Fibroblast of lung (primary cell): ENCODE results near the gene ACO1. TPM values are rescaled to one million over a fixed set of nuclear protein-coding genes. Genes with fewer than 3 reads are reported as not detected.
A peak's percentile ranks its signal among the peaks of the same experiment; 100 is the strongest.

ENCODE experiments used
- DNase-seq, 2 donors: peaks; one replicate each; pipeline versions ENCODE4 v3.0.0 to v3.0.0-alpha.2; 2010; ENCODE audit warnings: low read depth in 2 of 2
- H2AFZ ChIP-seq: 2 replicates; pipeline ENCODE4 v1.5.1; 2012; ENCODE audit warnings: low read length, control low read depth, inconsistent platforms
- H3K27ac ChIP-seq: 2 replicates; pipeline ENCODE4 v1.5.1; 2011; ENCODE audit warnings: low read length, control low read depth; ENCODE audit not compliant: insufficient read depth
- H3K27me3 ChIP-seq: 2 replicates; pipeline ENCODE4 v1.5.1; 2011; ENCODE audit warnings: mild to moderate bottlenecking, low read length; ENCODE audit not compliant: control insufficient read depth, insufficient read depth
- H3K36me3 ChIP-seq: 2 replicates; pipeline ENCODE4 v1.5.1; 2011; ENCODE audit warnings: low read length; ENCODE audit not compliant: control insufficient read depth, insufficient read depth
- H3K4me1 ChIP-seq: 2 replicates; pipeline ENCODE4 v1.5.1; 2011; ENCODE audit warnings: low read length; ENCODE audit not compliant: control insufficient read depth, insufficient read depth; ENCODE audit errors: extremely low read depth
- H3K4me2 ChIP-seq: 2 replicates; pipeline ENCODE4 v1.5.1; 2011; ENCODE audit warnings: low read length, control low read depth; ENCODE audit not compliant: insufficient read depth; ENCODE audit errors: extremely low read depth
- H3K4me3 ChIP-seq, 4 experiments: fragments of 200-600 bp in 1 of 4; sonication (generic) in 1 of 4; replicated peaks in 1 of 4; 2 replicates each; pipeline ENCODE4 v1.5.1; 2011 to 2016; ENCODE audit warnings: low read length in 4 of 4, low read depth in 3 of 4, mild to moderate bottlenecking in 3 of 4, control low read depth in 2 of 4, inconsistent platforms in 1 of 4, mixed read lengths in 1 of 4; ENCODE audit not compliant: insufficient read depth in 1 of 4; ENCODE audit errors: control extremely low read depth in 1 of 4
- H3K79me2 ChIP-seq: 2 replicates; pipeline ENCODE4 v1.5.1; 2012; ENCODE audit warnings: mild to moderate bottlenecking, low read length, inconsistent platforms; ENCODE audit not compliant: control insufficient read depth, insufficient read depth
- H3K9ac ChIP-seq: 2 replicates; pipeline ENCODE4 v1.5.1; 2011; ENCODE audit warnings: mild to moderate bottlenecking, low read length, control low read depth; ENCODE audit not compliant: insufficient read depth
- H3K9me3 ChIP-seq: 2 replicates; pipeline ENCODE4 v1.5.1; 2012; ENCODE audit warnings: low read depth, low read length; ENCODE audit not compliant: control insufficient read depth, insufficient read depth
- H4K20me1 ChIP-seq: 2 replicates; pipeline ENCODE4 v1.5.1; 2011; ENCODE audit warnings: low read length; ENCODE audit not compliant: control insufficient read depth, insufficient read depth; ENCODE audit errors: extremely low read depth
- EZH2 ChIP-seq: IDR thresholded peaks from 2 replicates; pipeline ENCODE4 v1.5.1; 2012; ENCODE audit warnings: low read length, control low read depth, mild to moderate bottlenecking; ENCODE audit errors: missing control alignments
- polyA plus RNA-seq, 2 donors: library from polyadenylated mRNA; depleted of rRNA in 1 of 2; stranded (reverse) in 1 of 2; unstranded in 1 of 2; fragments of >200 nt; gene quantifications; 2 replicates each; pipeline ENCODE4 v1.2.1, GENCODE V29; 2011 to 2012; ENCODE audit warnings: missing spikeins in 1 of 2
- total RNA-seq: library from RNA; depleted of rRNA; stranded (reverse); fragments of >200 nt; gene quantifications from 2 replicates; pipeline ENCODE4 v1.2.1, GENCODE V29; 2014
- TF ChIP-seq, protein P1 (sequence below), 2 donors: IDR thresholded peaks in 1 of 2; conservative IDR thresholded peaks in 1 of 2; 1 replicate in 1 of 2; 2 replicates in 1 of 2; pipeline ENCODE4 v1.5.1; 2011 to 2012; ENCODE audit warnings: low read length in 2 of 2, control low read depth in 1 of 2, inconsistent platforms in 1 of 2, low read depth in 1 of 2, mild to moderate bottlenecking in 1 of 2

The ACO1 gene
- total and polyA plus RNA-seq, 2 donors (not counting 1 experiment from before 2014, with no cell fraction given), result 77.8 to 158 TPM

DNA sequence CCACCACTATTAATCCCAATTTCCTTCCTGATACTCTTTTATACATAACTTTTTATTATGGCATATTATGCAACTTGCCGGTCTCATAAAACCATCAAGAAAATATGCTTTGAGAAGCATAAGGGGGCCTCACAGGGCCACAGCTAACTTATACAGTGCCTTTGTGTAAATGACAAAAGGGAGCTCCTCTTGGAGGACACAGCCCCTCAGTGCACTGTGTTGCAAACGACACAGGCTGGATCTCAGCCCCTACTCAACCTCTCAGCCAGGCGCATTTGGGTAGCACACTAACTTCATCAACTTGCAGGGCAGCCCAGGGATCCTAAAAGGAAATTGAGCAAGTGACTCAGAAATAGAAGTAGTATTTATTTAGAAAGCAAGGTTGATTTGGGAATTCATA is 106.2 kb downstream of the ACO1 start:
- H2AFZ ChIP-seq, result no peak overlapping the region
- no peaks in the 10 kb centered on the region for H3K27me3 ChIP-seq
- H3K4me3 ChIP-seq, result no peak overlapping the region
- H3K79me2 ChIP-seq, result no peaks in the 10 kb centered on the region
- H3K9me3 ChIP-seq, result no peaks in the 10 kb centered on the region
- no peaks in the 10 kb centered on the region for H4K20me1 ChIP-seq
- no peak for DNase-seq
- H3K36me3 ChIP-seq, result peaks cover 2% of the 10 kb centered on the region
- H3K4me2 ChIP-seq, result no peak overlapping the region
- no peak overlapping the region for H3K27ac ChIP-seq
- H3K4me1 ChIP-seq, result peaks cover 4% of the 10 kb centered on the region
- no peak for TF ChIP-seq EZH2
- TF ChIP-seq, protein P1, sequence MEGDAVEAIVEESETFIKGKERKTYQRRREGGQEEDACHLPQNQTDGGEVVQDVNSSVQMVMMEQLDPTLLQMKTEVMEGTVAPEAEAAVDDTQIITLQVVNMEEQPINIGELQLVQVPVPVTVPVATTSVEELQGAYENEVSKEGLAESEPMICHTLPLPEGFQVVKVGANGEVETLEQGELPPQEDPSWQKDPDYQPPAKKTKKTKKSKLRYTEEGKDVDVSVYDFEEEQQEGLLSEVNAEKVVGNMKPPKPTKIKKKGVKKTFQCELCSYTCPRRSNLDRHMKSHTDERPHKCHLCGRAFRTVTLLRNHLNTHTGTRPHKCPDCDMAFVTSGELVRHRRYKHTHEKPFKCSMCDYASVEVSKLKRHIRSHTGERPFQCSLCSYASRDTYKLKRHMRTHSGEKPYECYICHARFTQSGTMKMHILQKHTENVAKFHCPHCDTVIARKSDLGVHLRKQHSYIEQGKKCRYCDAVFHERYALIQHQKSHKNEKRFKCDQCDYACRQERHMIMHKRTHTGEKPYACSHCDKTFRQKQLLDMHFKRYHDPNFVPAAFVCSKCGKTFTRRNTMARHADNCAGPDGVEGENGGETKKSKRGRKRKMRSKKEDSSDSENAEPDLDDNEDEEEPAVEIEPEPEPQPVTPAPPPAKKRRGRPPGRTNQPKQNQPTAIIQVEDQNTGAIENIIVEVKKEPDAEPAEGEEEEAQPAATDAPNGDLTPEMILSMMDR (conservative IDR thresholded peaks at IDR 0.05 in 1 of 2, IDR thresholded peaks at IDR 0.05 in 1 of 2; ENCODE audit: low read depth in 1 of 2, low read length in 2 of 2), result no peak
- H3K9ac ChIP-seq, result no peak overlapping the region

- no peak for TF ChIP-seq EZH2
- TF ChIP-seq, protein P1 (conservative IDR thresholded peaks at IDR 0.05 in 1 of 2, IDR thresholded peaks at IDR 0.05 in 1 of 2; ENCODE audit: low read depth in 1 of 2, low read length in 2 of 2), result no peak
These were observed 113.5 kb downstream of the ACO1 start for GRCh38 chr9:32497921-32498320.

DNA sequence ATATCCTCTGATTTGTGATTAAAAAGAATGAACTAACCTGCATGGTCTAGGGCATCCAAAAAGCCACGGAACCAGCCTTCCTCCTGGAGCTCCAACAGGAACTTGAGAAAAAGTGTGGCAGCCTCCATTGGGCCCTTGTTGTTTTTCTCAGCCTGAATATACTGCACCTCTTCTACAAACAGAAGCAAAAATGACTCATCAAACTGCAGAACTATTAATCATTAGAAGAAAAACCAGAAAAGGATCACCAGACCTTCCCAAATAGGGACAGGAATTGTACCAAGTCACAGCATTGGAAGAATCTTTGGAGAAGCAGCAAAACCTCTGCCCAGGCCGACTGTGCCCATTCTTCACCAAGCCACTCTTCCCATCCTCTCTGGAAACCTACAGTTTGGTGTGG is 116.3 kb downstream of the ACO1 start:
- Histone ChIP-seq H3K9ac (no peak overlapping the region), H3K27ac (no peak overlapping the region), H3K4me3 (no peak overlapping the region), H3K36me3 (peaks cover 2% of the 10 kb centered on the region), H3K9me3 (no peaks in the 10 kb centered on the region), H3K4me2 (no peak overlapping the region), H3K4me1 (peaks cover 4% of the 10 kb centered on the region), H2AFZ (no peak overlapping the region), H4K20me1 (peaks cover 2% of the 10 kb centered on the region), H3K79me2 (no peaks in the 10 kb centered on the region), H3K27me3 (no peaks in the 10 kb centered on the region)
- TF ChIP-seq, protein P1 (conservative IDR thresholded peaks at IDR 0.05 in 1 of 2, IDR thresholded peaks at IDR 0.05 in 1 of 2; ENCODE audit: low read depth in 1 of 2, low read length in 2 of 2), result no peak
- TF ChIP-seq EZH2, result no peak
- peak; percentile 28 to 65 for DNase-seq

More at GRCh38 chr9:32497921-32498320, 113.5 kb downstream of the ACO1 start:
- H3K36me3 ChIP-seq, result peaks cover 2% of the 10 kb centered on the region
- H3K9me3 ChIP-seq, result no peaks in the 10 kb centered on the region
- H3K27ac ChIP-seq, result no peak overlapping the region
- DNase-seq, result no peak
- peaks cover 2% of the 10 kb centered on the region for H4K20me1 ChIP-seq
- no peak overlapping the region for H3K9ac ChIP-seq
- H3K4me3 ChIP-seq, result no peak overlapping the region
- no peaks in the 10 kb centered on the region for H3K27me3 ChIP-seq
- no peak overlapping the region for H3K4me2 ChIP-seq
- H3K79me2 ChIP-seq, result no peaks in the 10 kb centered on the region
- H2AFZ ChIP-seq, result no peak overlapping the region
- H3K4me1 ChIP-seq, result peaks cover 2% of the 10 kb centered on the region
